Activated CD4-positive, alpha-beta T cell treated with anti-CD3 and anti-CD28 coated beads, Interleukin-2, amount 10 ng/mL, durations not matched to agents 24 days and 14 days (primary cell): ENCODE measurements around the gene ETAA1. TPM values are rescaled to one million over a fixed set of nuclear protein-coding genes. Genes with fewer than 3 reads are reported as not detected.

ENCODE experiments used
- DNase-seq: peaks from one replicate; pipeline ENCODE4 v3.0.0; 2022
- H3K27ac Mint-ChIP-seq: one replicate; pipeline ENCODE4 v1.8.0; 2022; ENCODE audit warnings: mild to moderate bottlenecking, mixed read lengths
- H3K27me3 Mint-ChIP-seq: one replicate; pipeline ENCODE4 v1.8.0; 2022; ENCODE audit warnings: mixed read lengths
- H3K36me3 Mint-ChIP-seq: one replicate; pipeline ENCODE4 v1.8.0; 2022; ENCODE audit warnings: low read depth, mild to moderate bottlenecking, mixed read lengths
- H3K4me1 Mint-ChIP-seq: one replicate; pipeline ENCODE4 v1.8.0; 2021; ENCODE audit warnings: mixed read lengths
- H3K4me3 Mint-ChIP-seq: one replicate; pipeline ENCODE4 v1.8.0; 2022; ENCODE audit warnings: mild to moderate bottlenecking, moderate library complexity, mixed read lengths
- H3K9me3 Mint-ChIP-seq: one replicate; pipeline ENCODE4 v1.8.0; 2021; ENCODE audit warnings: mixed read lengths
- intact Hi-C: fragments of 100-400 bp; cut with micrococcal nuclease; formaldehyde crosslinking; loops from one replicate; pipeline ENCODE4 v1.15.1; 2023
- total RNA-seq: library from RNA; stranded (reverse); gene quantifications from 2 replicates; pipeline ENCODE4 v1.2.3, GENCODE V29; 2022

Gene ETAA1
- 10.8 and 12.0 TPM in 2 replicates for total RNA-seq

DNA sequence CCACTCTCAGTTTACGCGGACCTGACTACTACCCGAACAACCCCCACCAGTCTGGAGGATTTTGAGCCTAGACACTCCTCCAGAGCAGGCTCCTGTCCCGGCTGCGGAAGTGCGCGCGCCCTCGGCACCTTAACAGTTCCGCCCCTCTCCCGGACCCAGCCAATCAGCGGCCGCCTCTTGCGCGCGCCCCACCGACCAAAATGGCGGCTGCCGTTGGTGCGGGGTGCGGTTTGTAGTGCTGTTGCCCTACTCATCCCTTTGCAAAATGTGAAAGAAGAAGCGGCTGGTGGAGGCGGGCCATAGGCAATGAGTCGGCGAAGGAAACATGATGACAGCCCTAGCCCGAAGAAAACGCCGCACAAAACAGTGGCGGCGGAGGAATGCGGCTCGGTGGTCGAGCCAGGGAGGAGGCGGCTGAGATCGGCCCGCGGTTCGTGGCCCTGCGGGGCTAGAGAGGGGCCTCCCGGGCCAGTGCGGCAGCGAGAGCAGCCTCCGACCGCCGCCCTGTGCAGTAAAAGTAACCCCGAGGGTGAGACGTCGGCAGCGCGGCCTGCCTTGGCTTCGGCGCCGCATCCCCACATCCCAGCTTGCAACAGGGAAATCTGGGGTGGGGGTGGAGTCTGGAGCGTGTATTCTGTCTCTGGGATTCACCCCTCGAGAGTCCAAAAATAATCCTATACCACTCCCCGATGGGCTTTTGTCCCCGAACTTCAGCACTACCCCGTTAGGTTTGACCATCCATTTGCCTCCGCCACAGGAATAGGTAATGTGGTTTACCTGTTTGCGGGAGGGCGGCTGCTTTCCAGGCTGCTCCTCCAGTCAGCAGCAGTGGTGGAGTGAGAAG is at the start of gene ETAA1:
Gene ETAA1 (plus strand): TSS at position 191 of the 844 bp plus-strand sequence. CDS start 116 bp downstream, at position 307.
- H3K36me3 Mint-ChIP-seq, result peaks cover 15% of the 10 kb centered on the region
- intact Hi-C loops, result loop anchor here (5.0 kb wide), 2 partner anchors 855 to 1960 kb away; partner anchors contain the start of gene PPP3R1

DNA sequence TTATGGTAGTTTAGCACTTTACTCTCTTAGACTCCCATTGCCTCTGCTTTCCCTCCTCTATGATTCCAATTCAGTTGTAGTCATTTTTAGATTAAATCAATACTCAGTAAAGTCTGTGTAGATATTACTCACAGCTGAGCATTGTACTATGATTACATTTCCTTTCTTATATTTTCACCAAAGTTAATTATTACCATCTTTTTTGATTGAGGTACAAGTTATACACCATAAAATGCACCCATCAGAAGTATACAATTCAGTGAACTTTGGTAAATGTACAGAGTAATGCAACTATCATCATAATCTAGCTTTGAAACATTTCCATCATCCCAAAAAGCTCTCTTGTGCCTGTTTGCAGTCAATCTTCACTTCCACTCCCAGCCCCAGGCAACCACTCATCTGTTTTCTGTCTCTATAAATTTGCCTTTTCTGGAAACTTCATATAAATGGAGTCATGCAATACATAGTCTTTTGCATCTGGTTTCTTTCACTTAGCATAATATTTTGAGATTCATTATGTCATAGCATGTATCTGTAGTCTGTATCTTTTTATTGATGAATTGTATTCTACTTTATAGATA is 30.2 kb upstream of the ETAA1 start:
- H3K4me3 Mint-ChIP-seq, result no peak overlapping the region
- peaks cover 5% of the 10 kb centered on the region for H3K27me3 Mint-ChIP-seq
- no peaks in the 10 kb centered on the region for H3K9me3 Mint-ChIP-seq
- intact Hi-C loops, result no loop called here
- H3K27ac Mint-ChIP-seq, result no peak overlapping the region
- no peak for DNase-seq
- no peaks in the 10 kb centered on the region for H3K36me3 Mint-ChIP-seq
- H3K4me1 Mint-ChIP-seq, result no peaks in the 10 kb centered on the region

More for the DNA sequence above, at the start of gene ETAA1:
- Mint-ChIP-seq H3K27me3 (peaks cover 2% of the 10 kb centered on the region), H3K9me3 (no peaks in the 10 kb centered on the region), H3K4me3 (peak within 1 kb of the TSS; percentile 97), H3K27ac (peak within 1 kb of the TSS; percentile 97), H3K4me1 (peaks cover 8% of the 10 kb centered on the region)
- DNase-seq, result peak; percentile 98

DNA sequence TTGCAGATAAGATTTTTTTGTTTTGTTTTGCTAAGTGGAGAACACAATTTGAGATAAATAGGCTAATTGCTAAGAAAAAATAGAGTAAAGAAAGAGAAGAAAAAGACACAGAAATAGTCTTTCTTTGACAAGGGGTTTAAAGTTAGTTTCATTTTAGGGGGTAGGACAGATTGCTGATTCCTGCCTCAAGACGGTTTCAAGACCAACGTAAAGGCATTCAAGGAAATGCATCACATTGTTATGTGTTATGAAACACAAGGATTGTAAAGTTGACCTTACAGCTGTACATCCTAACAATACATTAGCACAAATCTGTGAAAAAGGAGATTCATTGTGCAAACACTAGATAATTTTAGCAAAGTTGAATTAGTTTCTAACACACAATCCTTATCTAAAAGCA is 22.7 kb upstream of the ETAA1 start:
- DNase-seq, result no peak
- H3K4me1 Mint-ChIP-seq, result no peaks in the 10 kb centered on the region
- H3K9me3 Mint-ChIP-seq, result no peaks in the 10 kb centered on the region
- intact Hi-C loops, result no loop called here
- H3K4me3 Mint-ChIP-seq, result no peak overlapping the region
- no peak overlapping the region for H3K27ac Mint-ChIP-seq
- no peaks in the 10 kb centered on the region for H3K36me3 Mint-ChIP-seq
- no peaks in the 10 kb centered on the region for H3K27me3 Mint-ChIP-seq

DNA sequence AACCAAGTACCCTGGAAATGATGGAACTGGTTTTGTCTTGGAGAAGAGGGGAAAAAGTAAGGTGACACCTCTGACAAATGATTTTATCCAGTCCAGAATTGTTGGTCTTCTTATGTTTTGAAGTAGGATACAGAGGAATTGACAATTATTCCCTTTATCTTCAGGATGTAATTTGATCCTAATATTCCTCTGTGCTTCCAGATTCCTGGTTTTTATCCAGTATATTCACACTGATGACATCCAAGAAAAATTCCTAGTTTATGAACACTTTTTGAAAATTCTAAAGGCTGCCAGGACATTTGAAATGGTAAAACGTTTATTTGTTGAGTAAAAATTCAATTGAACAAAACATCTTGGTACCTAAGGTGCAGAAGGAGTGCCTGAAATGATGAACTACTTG is 22.2 kb upstream of the ETAA1 start:
- no peaks in the 10 kb centered on the region for H3K36me3 Mint-ChIP-seq

DNA sequence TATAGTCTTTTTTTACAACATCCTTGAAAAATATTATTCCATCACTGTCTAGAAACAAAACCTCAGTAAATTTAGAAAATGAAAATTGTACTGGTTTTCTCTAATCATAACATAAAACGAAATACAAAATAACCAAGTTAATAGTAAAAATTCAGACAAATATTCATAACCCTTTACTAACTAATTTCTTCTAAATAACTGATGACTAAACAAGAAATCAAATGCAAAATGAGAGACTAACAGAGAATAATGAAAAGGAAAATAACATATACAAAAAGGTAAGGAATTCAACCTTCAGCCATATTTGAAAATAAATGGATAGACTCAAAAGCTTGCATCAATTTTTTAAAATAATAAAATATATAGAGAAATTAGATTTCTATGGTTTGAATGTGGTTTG is 18.6 kb upstream of the ETAA1 start:
- Mint-ChIP-seq H3K27ac (no peak overlapping the region), H3K4me1 (no peaks in the 10 kb centered on the region), H3K4me3 (no peak overlapping the region), H3K27me3 (no peaks in the 10 kb centered on the region), H3K9me3 (no peaks in the 10 kb centered on the region), H3K36me3 (no peaks in the 10 kb centered on the region)
- intact Hi-C loops, result no loop called here
- no peak for DNase-seq

More for the DNA sequence above, 22.2 kb upstream of the ETAA1 start:
- intact Hi-C loops, result no loop called here
- H3K27me3 Mint-ChIP-seq, result no peaks in the 10 kb centered on the region
- H3K4me3 Mint-ChIP-seq, result no peak overlapping the region
- H3K4me1 Mint-ChIP-seq, result no peaks in the 10 kb centered on the region
- DNase-seq, result no peak
- no peak overlapping the region for H3K27ac Mint-ChIP-seq
- no peaks in the 10 kb centered on the region for H3K9me3 Mint-ChIP-seq

DNA sequence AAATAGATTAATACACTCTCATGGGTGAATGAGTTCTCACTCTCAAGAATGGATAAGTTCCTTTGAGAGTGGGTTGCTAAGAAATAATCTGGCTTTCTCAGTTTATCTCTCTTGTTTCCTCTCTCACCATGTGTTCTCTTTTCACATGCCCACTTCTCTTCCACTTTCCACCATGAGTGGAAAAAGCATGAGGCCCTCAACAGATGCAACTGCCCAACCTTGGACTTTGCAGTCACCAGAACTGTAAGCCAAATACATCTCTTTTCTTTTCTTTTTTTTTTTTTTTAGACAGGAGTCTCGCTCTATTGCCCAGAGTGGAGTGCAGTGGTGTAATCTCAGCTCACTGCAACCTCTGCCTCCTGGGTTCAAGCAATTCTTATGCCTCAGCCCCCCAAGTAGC is 18.1 kb upstream of the ETAA1 start:
- Mint-ChIP-seq H3K4me1 (no peaks in the 10 kb centered on the region), H3K27me3 (no peaks in the 10 kb centered on the region), H3K4me3 (no peak overlapping the region), H3K36me3 (no peaks in the 10 kb centered on the region), H3K9me3 (no peaks in the 10 kb centered on the region), H3K27ac (no peak overlapping the region)
- DNase-seq, result no peak
- intact Hi-C loops, result no loop called here

DNA sequence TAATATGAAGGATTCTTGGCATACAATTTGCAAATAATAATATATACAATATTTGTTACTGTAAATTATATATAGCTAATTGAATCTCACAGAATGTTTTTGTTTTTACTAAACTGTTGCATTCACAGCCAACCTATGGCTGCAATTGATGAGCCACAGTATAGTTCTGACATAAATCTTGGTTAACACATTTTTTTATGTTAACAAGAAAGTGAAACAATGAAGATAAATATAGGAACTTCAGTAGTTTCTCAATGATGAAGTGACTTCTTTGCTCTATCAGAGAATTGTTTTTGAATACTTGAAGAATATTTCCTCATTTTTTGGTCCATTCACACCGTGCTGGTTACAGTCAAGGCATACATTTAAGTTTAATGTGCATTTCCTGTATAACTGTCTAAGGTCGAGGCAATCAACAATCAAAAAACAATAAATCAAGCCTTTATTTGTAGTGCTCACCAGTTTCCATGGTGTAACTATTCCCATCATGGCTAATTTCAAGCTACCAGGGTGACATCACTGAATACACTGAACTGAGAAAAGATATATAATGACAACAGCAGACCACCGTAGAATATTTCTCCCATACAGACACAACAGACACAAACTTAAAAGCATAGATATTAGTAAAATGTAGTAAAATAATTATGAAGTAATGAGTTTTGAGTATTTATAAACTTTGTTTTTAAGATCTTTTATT is 12.9 kb upstream of the ETAA1 start:
- H3K4me3 Mint-ChIP-seq, result no peak overlapping the region
- no peaks in the 10 kb centered on the region for H3K36me3 Mint-ChIP-seq
- no peak overlapping the region for H3K27ac Mint-ChIP-seq
- no peaks in the 10 kb centered on the region for H3K27me3 Mint-ChIP-seq
- intact Hi-C loops, result no loop called here
- DNase-seq, result no peak
- no peaks in the 10 kb centered on the region for H3K4me1 Mint-ChIP-seq
- no peaks in the 10 kb centered on the region for H3K9me3 Mint-ChIP-seq

DNA sequence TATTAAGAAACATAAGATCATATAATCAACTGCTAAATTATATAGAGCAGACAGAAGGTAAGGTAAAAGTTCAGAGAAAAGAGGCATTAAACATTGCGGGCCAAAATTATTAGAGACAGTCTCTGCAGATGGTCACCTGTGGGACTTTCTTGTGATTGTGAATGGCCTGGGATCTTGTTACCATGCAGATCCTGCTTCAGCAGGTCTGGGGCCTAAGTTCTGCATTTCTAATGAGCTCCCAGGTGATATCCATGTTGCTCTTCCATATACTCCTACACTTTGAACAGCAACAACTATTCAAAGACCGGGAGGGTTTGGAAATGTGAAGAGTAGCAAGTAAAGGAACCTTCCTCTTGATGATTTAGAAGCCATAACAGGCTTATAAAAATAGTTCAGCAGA is 8.5 kb upstream of the ETAA1 start:
- DNase-seq, result no peak
- Mint-ChIP-seq H3K27me3 (no peaks in the 10 kb centered on the region), H3K4me1 (no peaks in the 10 kb centered on the region), H3K36me3 (no peaks in the 10 kb centered on the region), H3K4me3 (no peak overlapping the region), H3K9me3 (no peaks in the 10 kb centered on the region), H3K27ac (no peak overlapping the region)
- intact Hi-C loops, result no loop called here

DNA sequence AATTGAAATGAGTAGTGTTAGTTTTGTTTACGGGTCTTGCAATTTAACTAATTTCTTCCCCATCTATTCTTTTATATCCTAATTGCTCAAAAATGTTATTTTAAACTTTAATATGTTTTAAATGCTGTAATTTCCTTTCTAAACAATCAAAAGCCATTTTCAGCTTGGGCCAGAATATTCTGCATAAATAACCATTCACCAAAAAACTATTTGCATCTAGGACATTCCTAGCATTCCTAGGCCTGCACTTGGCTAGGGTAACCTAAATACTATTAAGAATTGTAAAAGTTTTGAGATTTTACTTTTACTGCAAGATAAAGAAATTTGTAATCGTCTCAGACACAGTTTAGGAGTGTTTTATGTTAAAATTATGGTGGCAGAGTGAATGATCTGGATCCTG is 7.8 kb upstream of the ETAA1 start:
- Mint-ChIP-seq H3K9me3 (no peaks in the 10 kb centered on the region), H3K36me3 (no peaks in the 10 kb centered on the region)

DNA sequence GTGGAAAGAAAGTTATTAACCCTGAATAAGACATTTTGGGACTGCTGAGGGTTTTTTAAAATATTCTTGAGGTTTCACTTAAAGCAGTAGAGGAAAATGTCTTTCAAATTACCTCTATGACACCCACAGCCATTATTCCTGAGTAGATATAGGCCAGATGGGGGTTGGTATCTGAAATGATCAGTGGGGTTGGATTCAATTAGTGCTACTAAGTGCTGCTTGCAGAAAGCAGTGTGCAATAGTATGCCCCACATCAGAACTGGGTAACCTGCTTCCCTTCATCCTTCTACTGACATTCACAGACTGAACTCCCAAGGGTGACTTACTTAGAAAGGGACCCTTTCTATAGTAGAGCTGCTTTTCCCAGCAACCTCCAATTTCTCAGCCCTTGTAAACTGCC is 7.3 kb upstream of the ETAA1 start:
- Mint-ChIP-seq H3K27ac (no peak overlapping the region), H3K4me3 (no peak overlapping the region), H3K27me3 (peaks cover 2% of the 10 kb centered on the region), H3K4me1 (no peaks in the 10 kb centered on the region), H3K9me3 (no peaks in the 10 kb centered on the region), H3K36me3 (no peaks in the 10 kb centered on the region)
- intact Hi-C loops, result no loop called here
- DNase-seq, result no peak

More for the DNA sequence above, 7.8 kb upstream of the ETAA1 start:
- Mint-ChIP-seq H3K4me3 (no peak overlapping the region), H3K27me3 (no peaks in the 10 kb centered on the region), H3K4me1 (no peaks in the 10 kb centered on the region), H3K27ac (no peak overlapping the region)
- intact Hi-C loops, result no loop called here
- no peak for DNase-seq

DNA sequence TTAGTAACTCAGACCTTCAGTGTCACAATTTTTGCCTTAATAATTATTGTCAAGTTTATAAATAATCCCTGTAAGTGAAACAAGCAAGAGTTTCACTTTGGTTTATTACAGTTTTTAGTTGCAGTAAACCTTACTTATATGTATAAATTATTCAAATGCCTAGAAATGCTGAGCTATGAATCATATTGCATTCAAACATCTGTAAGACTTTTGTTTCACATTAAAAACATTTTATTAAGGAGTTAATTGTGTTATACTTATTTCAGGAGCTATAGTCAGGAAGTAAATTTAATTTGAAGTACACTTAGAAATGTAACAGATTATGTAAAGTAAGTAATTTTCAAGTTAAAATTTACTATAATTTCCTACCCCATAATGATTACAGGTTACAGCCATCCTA is 3.9 kb upstream of the ETAA1 start:
- intact Hi-C loops, result no loop called here
- Mint-ChIP-seq H3K4me1 (peaks cover 4% of the 10 kb centered on the region), H3K27me3 (peaks cover 2% of the 10 kb centered on the region), H3K36me3 (peaks cover 4% of the 10 kb centered on the region), H3K27ac (no peak overlapping the region), H3K4me3 (no peak overlapping the region), H3K9me3 (no peaks in the 10 kb centered on the region)
- no peak for DNase-seq

DNA sequence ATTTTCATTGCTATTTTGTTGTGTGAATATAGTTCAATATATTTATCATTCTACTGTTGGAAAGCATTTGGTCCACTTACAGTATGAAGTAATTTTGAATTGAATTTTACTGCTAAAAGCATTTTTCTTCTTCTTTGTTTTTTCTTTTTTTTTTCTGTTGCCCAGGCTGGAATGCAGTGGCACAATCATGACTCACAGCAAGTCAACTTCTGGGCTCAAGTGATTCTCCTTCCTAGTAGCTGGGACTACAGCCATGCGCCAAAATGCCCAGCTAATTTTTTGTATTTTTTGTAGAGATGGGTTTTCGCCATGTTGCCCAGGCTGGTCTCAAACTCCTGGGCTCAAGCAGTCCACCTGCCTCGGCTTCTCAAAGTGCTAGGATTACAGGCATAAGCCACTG is 2.4 kb upstream of the ETAA1 start:
- intact Hi-C loops, result loop anchor here (5.0 kb wide), 2 partner anchors 858 to 1957 kb away; partner anchors contain the start of gene PPP3R1
- Mint-ChIP-seq H3K27ac (no peak overlapping the region), H3K9me3 (no peaks in the 10 kb centered on the region), H3K36me3 (peaks cover 4% of the 10 kb centered on the region), H3K4me3 (no peak overlapping the region), H3K27me3 (peaks cover 2% of the 10 kb centered on the region), H3K4me1 (peaks cover 4% of the 10 kb centered on the region)
- no peak for DNase-seq

DNA sequence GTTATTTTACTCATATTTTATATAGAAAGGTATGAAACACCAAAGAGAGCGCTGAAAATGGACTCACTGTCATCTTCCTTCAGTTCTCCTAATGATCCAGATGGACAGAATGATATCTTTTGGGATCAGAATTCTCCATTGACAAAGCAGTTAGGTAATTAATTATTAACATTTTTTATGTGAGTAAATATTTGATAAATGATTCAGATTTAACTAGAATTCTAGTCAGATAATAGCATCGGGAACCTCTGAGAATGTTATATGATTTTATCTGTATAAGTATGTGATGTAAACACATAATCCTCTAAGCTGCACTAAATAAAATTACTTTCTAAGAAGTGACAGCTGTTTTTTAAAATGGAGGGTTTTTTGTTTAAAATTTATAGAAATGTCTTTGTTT is 2.0 kb downstream of the ETAA1 start:
- H3K27ac Mint-ChIP-seq, result no peak overlapping the region
- peaks cover 8% of the 10 kb centered on the region for H3K4me1 Mint-ChIP-seq
- DNase-seq, result no peak
- peaks cover 2% of the 10 kb centered on the region for H3K27me3 Mint-ChIP-seq
- H3K36me3 Mint-ChIP-seq, result peaks cover 22% of the 10 kb centered on the region
- H3K4me3 Mint-ChIP-seq, result no peak overlapping the region
- intact Hi-C loops, result loop anchor here (5.0 kb wide), 2 partner anchors 853 to 1962 kb away; partner anchors contain the start of gene PPP3R1
- H3K9me3 Mint-ChIP-seq, result no peaks in the 10 kb centered on the region
